ENCODE data around the gene HSPA1L.
"Not testable (repeated sequence)": the region's sequence is repeated elsewhere in the genome, so short reads cannot be mapped to it uniquely, and the experiment has no call there.

HSPA1L gene

DNA sequence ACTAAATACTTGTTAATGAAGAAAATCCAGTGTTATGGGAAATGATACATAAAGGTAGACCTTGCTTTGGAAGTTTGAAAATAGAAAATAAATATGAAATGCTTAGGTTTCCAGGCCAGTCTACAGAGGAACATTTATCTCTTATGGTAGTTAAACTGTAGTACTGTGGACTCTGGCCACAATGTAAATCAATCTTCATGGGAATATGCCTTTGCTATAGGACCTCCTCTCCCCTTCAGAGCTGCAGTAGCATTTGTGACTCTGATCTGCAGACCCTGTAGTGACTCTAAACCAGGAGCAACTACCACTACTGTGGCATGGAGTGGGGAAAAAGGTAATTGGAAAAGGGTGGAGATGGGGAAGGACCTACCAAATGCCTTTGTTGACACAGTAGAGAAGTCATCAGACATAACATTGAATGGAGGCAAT lies 4.8 kb upstream of the HSPA1L start:
- no peak for DNase-seq
- in situ Hi-C loops (cut with MboI; ENCODE audit: low pct_unique_long_range_greater_than_20kb, low sequenced_read_pairs) = no loop called here

DNA sequence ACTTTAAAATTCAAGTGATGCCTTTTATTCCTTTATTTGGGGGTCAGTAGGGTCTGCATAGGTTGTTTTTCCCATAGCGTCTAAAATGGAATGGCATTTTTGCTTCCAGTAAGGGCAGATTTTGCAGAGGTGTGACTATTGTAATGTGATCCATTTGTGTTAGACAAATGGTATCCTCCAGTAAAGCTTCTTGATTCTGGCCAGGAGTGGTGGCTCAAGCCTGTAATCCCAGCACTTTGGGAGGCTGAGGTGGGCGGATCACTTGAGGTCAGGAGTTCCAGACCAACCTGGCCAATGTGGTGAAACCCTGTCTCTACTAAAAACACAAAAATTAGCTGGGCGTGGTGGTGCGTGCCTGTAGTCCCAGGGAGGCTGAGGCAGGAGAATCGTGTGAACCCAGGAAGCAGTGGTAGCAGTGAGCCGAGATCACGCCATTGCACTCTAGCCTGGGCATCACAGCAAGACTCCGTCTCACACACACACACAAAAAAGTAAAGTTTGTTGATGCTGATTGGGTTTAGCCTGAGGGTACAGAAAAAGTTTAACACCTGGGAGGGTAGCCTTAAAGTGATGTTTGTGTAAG lies 2.9 kb upstream of the HSPA1L start:
- DNase-seq; in situ Hi-C loops (cut with MboI; ENCODE audit: low pct_unique_long_range_greater_than_20kb, low sequenced_read_pairs): not testable (repeated sequence)

DNA sequence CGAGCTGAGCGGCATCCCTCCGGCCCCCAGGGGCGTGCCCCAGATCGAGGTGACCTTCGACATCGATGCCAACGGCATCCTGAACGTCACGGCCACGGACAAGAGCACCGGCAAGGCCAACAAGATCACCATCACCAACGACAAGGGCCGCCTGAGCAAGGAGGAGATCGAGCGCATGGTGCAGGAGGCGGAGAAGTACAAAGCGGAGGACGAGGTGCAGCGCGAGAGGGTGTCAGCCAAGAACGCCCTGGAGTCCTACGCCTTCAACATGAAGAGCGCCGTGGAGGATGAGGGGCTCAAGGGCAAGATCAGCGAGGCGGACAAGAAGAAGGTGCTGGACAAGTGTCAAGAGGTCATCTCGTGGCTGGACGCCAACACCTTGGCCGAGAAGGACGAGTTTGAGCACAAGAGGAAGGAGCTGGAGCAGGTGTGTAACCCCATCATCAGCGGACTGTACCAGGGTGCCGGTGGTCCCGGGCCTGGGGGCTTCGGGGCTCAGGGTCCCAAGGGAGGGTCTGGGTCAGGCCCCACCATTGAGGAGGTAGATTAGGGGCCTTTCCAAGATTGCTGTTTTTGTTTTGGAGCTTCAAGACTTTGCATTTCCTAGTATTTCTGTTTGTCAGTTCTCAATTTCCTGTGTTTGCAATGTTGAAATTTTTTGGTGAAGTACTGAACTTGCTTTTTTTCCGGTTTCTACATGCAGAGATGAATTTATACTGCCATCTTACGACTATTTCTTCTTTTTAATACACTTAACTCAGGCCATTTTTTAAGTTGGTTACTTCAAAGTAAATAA lies 2.2 kb upstream of the HSPA1L start:
- in situ Hi-C loops (cut with MboI; ENCODE audit: low pct_unique_long_range_greater_than_20kb, low sequenced_read_pairs); DNase-seq: not testable (repeated sequence)

- DNase-seq = peak; percentile 89
- in situ Hi-C loops (cut with MboI; ENCODE audit: low pct_unique_long_range_greater_than_20kb, low sequenced_read_pairs) = no loop called here
Measured at GRCh38 chr6:31814677-31815024, 432 bp downstream of the HSPA1L start.

DNA sequence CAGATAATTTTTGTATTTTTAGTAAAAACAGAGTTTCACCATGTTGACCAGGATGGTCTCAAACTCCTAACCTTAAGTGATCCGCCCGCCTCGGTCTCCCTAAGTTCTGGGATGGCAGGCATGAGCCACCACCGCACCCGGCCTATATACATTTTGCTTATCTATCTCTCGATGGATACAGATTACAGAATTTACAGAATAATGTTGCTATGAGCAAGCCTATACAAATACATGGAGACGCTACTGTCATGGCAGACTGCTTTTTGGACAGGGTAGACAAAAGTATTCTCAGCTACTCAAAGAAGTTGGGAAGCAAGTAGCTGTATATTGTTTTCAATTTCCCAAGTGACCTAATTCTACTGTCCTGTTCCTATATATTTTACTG lies 1.6 kb downstream of the HSPA1L start:
- DNase-seq = no peak
- in situ Hi-C loops (cut with MboI; ENCODE audit: low pct_unique_long_range_greater_than_20kb, low sequenced_read_pairs) = no loop called here

DNA sequence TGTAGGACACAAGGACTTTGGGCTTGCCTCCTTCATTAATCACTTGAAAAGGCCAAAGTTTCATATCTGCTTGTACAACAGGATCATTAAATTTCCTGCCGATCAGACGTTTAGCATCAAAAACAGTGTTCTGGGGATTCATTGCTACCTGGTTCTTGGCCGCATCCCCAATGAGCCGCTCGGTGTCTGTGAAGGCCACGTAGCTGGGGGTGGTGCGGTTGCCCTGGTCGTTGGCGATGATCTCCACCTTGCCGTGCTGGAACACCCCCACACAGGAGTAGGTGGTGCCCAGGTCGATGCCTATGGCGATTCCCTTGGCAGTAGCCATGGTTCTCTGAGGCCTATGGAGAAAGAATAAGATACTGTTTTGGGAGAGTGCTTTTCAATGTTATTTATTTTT lies 3.4 kb downstream of the HSPA1L start:
- in situ Hi-C loops (cut with MboI; ENCODE audit: low pct_unique_long_range_greater_than_20kb, low sequenced_read_pairs) = no loop called here
- no peak for DNase-seq

DNA sequence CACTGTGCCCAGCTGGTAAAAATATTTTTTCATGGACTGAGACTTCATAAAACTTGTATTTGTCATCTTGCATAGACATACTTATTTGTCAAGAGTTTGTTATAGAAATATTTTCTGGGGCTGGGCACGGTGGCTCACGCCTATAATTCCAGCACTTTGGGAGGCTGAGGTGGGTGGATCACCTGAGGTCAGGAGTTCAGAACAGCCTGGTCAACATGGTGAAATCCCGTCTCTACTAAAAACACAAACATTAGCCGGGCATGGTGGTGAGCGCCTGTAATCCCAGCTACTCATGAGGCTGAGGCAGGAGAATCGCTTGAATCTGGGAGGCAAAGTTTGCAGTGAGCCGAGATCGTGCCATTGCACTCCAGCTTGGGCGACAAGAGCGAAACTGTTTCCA lies 6.5 kb downstream of the HSPA1L start:
- in situ Hi-C loops (cut with MboI; ENCODE audit: low pct_unique_long_range_greater_than_20kb, low sequenced_read_pairs) = not testable (repeated sequence)

DNA sequence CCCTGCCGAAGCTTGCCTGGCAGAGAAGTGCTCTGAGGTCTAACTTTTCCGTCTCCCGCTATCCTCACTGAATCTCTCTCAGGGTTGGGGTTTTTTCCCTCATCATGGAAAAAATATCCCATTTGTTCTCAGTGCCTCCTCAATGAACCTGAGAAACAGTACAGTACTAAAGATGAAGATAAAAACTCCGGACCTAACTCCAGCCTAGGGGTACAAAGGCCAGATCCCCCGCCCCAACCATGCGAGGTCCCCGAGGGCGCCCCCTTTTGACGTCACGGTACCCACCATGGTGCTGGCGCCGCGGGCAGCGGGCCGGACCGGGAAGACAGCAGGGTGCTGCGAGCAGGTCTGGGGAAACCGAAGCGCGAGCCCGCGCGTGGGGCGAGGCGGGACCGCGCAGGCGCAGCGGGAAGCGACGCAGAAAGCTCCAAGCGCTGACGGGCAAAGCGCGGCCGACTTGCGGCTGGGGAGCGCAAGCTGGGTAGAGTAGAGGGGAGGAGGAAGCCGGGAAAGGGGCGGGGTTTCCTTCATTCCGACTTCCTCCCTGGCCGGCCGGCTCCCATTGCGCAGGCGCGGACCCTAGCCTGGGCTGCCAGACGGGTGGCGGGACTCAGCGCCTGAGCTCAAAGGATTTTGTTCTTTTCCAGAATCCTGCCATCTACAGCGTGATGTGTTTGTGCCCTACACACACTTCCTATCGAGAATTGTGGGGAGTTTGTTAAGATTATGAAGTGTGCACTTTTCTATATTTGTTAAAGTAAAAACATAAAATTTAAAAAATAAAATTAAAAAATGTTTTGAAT lies 8.4 kb downstream of the HSPA1L start, which contains the start of gene LSM2:
TSS of gene LSM2 (minus strand) at position 497 of the 803 bp plus-strand sequence. CDS start at position 288, 209 bp downstream.
- peak; percentile 99 for DNase-seq
- in situ Hi-C loops (cut with MboI; ENCODE audit: low pct_unique_long_range_greater_than_20kb, low sequenced_read_pairs) = no loop called here

More for the DNA sequence above, 6.5 kb downstream of the HSPA1L start:
- not testable (repeated sequence) for DNase-seq

- no peak for DNase-seq
- in situ Hi-C loops (cut with MboI; ENCODE audit: low pct_unique_long_range_greater_than_20kb, low sequenced_read_pairs) = no loop called here
Measured at GRCh38 chr6:31805939-31806469, 9.1 kb downstream of the HSPA1L start.

GRCh38 chr6:31801031-31801927 lies 13.8 kb downstream of the HSPA1L start:
- in situ Hi-C loops (cut with MboI; ENCODE audit: low pct_unique_long_range_greater_than_20kb, low sequenced_read_pairs); DNase-seq: not testable (repeated sequence)

DNA sequence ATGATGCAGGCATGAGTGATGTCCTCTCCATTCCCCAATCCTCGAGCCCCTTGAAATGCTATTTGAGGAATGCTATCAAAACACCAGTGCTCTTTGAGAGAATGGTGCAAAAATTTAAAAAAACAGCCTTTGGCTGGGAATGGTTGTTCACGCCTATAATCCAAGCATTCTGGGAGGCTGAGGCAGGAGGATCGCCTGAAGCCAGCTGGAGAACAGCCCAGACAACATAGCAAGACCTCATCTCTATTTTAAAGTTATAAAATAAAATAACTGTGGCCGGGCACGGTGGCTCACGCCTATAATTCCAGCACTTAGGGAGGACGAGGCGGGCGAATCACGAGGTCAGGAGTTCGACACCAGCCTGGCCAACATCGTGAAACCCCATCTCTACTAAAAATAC lies 15.3 kb downstream of the HSPA1L start:
- in situ Hi-C loops (cut with MboI; ENCODE audit: low pct_unique_long_range_greater_than_20kb, low sequenced_read_pairs) = no loop called here

GRCh38 chr6:31797588-31797987 lies 17.5 kb downstream of the HSPA1L start:
- in situ Hi-C loops (cut with MboI; ENCODE audit: low pct_unique_long_range_greater_than_20kb, low sequenced_read_pairs) = no loop called here
- DNase-seq = no peak

More for the DNA sequence above, 15.3 kb downstream of the HSPA1L start:
- DNase-seq = no peak

GRCh38 chr6:31796993-31797385 lies 18.1 kb downstream of the HSPA1L start:
- in situ Hi-C loops (cut with MboI; ENCODE audit: low pct_unique_long_range_greater_than_20kb, low sequenced_read_pairs) = no loop called here
- DNase-seq = no peak

DNA sequence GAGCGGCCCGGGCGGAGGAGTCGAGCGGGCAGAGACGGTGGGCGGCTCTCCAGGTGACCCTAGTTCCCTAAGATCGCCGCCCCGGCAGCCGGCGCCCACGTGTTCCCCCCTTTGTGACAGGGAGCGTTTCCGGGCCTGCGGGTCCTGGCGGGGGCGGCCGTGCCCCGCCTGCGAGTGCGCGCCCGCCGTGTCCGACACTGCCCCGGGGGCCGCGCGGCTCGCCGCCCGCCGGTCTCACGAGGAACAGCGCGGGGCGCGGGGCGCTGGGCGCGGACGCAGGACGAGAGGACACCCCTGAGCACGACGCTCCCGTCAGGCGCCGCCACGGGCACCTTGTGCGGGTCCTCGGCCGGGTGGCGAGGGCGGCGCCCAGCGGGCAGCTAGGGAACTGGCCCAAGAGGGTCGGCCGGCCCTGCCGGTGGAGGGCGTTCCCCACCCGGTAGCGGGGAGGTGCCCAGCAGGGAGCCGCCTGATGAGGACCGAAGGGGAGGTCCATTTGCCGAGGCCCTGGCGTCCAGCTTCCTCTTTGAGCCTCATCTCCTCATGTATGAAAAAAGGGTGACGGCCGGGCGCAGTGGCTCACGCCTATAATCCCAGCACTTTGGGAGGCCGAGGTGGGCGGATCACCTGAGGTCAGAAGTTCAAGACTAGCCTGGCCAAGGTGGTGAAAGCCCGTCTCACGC lies 19.3 kb downstream of the HSPA1L start, which contains the start of gene VARS1:
TSS of gene VARS1 (minus strand) at position 137 of the 683 bp plus-strand sequence. CDS start 535 bp downstream, outside the sequence.
- peak; percentile 91 for DNase-seq
- in situ Hi-C loops (cut with MboI; ENCODE audit: low pct_unique_long_range_greater_than_20kb, low sequenced_read_pairs) = no loop called here

DNA sequence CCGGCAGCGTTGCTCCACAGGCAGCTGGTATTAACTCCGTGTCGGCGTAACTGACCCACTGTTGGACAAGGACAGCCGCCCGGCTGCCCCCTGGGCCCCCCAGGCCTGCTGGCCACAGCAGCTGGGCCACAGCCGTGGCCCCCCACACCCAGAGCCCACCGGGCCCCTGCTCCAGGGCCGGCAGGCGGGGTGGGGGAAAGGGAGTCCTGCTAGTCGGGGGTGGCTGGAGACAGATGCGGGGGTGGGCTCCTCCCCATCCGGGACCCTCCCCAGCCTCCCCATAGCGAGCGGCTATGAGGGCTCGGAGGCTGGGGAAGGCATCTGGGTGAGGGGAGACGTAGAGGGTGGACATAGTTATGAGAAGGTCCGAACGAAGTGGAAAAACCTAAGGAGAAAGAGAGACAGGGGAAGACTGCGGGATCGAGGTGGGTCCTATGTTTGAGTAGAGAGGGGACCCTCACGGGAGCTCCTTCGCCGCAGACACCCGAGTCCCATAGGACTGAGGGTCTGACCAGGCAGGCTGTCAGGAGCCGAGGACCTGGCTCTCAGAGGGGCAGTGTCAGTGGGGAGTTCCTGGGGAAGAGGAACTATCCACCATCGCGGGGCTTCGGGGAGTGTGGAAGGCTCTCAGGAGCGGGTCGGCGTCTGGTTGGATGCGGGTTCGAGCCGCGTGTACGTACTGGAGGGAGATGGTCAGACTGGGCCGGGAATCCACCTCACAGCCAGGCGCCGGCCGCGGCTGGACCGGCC lies 20.0 kb downstream of the HSPA1L start:
- in situ Hi-C loops (cut with MboI; ENCODE audit: low pct_unique_long_range_greater_than_20kb, low sequenced_read_pairs) = no loop called here
- DNase-seq = peak; percentile 75

DNA sequence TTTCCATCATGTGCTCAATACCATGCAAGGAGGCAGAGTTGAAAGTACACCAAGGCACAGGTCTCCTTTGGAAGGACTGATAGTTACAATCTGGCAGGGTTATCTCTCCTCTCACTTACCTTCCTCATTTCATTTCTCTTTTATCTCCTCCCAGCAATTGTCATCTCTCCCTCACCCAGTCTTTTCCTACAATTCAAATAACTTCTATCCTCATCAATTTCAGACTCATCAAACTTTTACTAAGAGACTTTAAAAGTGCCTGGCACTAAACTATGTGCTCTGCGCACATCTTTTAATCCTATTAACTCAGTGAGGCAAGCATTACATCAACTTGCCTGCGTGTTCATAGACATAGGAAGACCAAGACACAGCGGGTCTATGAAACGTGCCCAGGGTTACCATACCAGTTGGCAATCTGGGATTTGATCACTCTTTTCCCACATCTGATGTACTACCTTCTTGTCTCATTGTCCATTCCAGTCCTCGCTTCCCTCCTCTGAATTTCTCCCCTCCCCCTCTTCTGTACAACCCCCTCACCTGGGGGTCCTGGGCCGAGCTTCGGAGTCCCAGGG lies 20.7 kb downstream of the HSPA1L start:
- in situ Hi-C loops (cut with MboI; ENCODE audit: low pct_unique_long_range_greater_than_20kb, low sequenced_read_pairs) = no loop called here
- DNase-seq = peak; percentile 55

DNA sequence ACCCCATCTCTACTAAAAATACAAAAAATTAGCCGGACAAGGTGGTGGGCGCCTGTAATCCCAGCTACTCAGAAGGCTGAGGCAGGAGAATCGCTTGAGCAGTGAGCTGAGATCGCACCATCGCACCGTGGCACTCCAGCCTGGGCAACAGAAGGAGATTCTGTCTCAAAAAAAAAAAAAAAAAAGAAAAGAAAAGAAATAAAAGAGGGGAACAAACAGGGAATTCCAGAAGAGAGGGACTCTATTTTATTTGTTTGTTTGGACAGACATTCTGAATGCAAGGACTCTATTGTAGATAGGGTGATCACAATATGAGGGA lies 21.2 kb downstream of the HSPA1L start:
- in situ Hi-C loops (cut with MboI; ENCODE audit: low pct_unique_long_range_greater_than_20kb, low sequenced_read_pairs); DNase-seq: not testable (repeated sequence)
